HL-60 (cell line): Measurements from ENCODE around the gene PMEPA1.

Source experiments
- DNase-seq, 2 experiments: peaks; one replicate each; pipeline ENCODE4 v3.0.0-alpha.2; 2010 to 2020; ENCODE audit warnings: low read depth in 1 of 2, low spot score in 1 of 2
- H3K27ac ChIP-seq: fragments of 250-450 bp; sonication (Bioruptor Pico); replicated peaks from 2 replicates; pipeline ENCODE4 v1.5.1; 2020; ENCODE audit warnings: mild to moderate bottlenecking, moderate library complexity
- H3K27me3 ChIP-seq: fragments of 250-450 bp; sonication (Bioruptor Pico); 2 replicates; pipeline ENCODE4 v1.5.1; 2021; ENCODE audit warnings: mild to moderate bottlenecking, moderate library complexity; ENCODE audit not compliant: insufficient read depth, poor library complexity, severe bottlenecking
- H3K4me3 ChIP-seq: replicated peaks from 2 replicates; pipeline ENCODE4 v1.5.1; 2011; ENCODE audit warnings: mild to moderate bottlenecking, control low read depth, low read length; ENCODE audit not compliant: insufficient read depth
- GABPA ChIP-seq: IDR thresholded peaks from 2 replicates; pipeline ENCODE4 v1.6.1; 2012; ENCODE audit warnings: low read depth
- POLR2AphosphoS5 ChIP-seq: IDR thresholded peaks from 2 replicates; pipeline ENCODE4 v1.6.1; 2012; ENCODE audit warnings: low read depth
- SPI1 ChIP-seq: IDR thresholded peaks from 2 replicates; pipeline ENCODE4 v1.6.1; 2012; ENCODE audit warnings: low read depth, mild to moderate bottlenecking, borderline replicate concordance
- TF ChIP-seq, protein P1 (sequence below): IDR thresholded peaks from one replicate; pipeline ENCODE4 v1.5.1; 2011; ENCODE audit warnings: low read length, control low read depth, inconsistent platforms; ENCODE audit not compliant: insufficient read depth
- TF ChIP-seq, protein P2 (sequence below): IDR thresholded peaks from 2 replicates; pipeline ENCODE4 v1.6.1; 2012; ENCODE audit warnings: low read depth; ENCODE audit not compliant: insufficient replicate concordance

Gene PMEPA1

DNA sequence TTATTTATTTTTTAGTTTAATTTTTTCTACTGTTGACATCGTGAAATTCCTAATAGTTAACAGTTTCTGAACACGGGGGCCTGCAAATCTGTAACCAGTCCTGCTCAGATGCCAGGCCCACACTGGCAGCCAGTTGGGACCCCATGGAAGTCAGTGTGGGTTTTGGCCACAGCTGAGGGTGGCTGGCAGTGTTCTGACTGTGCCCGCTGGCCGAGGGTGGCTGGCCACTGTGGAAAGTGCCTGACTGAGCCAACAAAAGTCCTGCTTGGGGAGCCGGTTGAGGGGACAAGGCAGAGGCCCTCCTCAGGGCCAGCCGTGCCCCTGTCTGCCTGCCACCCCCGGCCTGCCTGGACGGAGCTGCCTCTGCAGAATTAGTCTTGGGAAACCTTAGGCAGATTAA lies 4.1 kb upstream of the PMEPA1 start:
- Histone ChIP-seq H3K27me3 (peaks cover 29% of the 10 kb centered on the region), H3K4me3 (no peak overlapping the region), H3K27ac (no peak overlapping the region)
- no peak for DNase-seq
- TF ChIP-seq GABPA (no peak), SPI1 (no peak), POLR2AphosphoS5 (no peak)
- TF ChIP-seq, protein P1, sequence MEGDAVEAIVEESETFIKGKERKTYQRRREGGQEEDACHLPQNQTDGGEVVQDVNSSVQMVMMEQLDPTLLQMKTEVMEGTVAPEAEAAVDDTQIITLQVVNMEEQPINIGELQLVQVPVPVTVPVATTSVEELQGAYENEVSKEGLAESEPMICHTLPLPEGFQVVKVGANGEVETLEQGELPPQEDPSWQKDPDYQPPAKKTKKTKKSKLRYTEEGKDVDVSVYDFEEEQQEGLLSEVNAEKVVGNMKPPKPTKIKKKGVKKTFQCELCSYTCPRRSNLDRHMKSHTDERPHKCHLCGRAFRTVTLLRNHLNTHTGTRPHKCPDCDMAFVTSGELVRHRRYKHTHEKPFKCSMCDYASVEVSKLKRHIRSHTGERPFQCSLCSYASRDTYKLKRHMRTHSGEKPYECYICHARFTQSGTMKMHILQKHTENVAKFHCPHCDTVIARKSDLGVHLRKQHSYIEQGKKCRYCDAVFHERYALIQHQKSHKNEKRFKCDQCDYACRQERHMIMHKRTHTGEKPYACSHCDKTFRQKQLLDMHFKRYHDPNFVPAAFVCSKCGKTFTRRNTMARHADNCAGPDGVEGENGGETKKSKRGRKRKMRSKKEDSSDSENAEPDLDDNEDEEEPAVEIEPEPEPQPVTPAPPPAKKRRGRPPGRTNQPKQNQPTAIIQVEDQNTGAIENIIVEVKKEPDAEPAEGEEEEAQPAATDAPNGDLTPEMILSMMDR: no peak
- TF ChIP-seq, protein P2, sequence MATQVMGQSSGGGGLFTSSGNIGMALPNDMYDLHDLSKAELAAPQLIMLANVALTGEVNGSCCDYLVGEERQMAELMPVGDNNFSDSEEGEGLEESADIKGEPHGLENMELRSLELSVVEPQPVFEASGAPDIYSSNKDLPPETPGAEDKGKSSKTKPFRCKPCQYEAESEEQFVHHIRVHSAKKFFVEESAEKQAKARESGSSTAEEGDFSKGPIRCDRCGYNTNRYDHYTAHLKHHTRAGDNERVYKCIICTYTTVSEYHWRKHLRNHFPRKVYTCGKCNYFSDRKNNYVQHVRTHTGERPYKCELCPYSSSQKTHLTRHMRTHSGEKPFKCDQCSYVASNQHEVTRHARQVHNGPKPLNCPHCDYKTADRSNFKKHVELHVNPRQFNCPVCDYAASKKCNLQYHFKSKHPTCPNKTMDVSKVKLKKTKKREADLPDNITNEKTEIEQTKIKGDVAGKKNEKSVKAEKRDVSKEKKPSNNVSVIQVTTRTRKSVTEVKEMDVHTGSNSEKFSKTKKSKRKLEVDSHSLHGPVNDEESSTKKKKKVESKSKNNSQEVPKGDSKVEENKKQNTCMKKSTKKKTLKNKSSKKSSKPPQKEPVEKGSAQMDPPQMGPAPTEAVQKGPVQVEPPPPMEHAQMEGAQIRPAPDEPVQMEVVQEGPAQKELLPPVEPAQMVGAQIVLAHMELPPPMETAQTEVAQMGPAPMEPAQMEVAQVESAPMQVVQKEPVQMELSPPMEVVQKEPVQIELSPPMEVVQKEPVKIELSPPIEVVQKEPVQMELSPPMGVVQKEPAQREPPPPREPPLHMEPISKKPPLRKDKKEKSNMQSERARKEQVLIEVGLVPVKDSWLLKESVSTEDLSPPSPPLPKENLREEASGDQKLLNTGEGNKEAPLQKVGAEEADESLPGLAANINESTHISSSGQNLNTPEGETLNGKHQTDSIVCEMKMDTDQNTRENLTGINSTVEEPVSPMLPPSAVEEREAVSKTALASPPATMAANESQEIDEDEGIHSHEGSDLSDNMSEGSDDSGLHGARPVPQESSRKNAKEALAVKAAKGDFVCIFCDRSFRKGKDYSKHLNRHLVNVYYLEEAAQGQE: no peak

DNA sequence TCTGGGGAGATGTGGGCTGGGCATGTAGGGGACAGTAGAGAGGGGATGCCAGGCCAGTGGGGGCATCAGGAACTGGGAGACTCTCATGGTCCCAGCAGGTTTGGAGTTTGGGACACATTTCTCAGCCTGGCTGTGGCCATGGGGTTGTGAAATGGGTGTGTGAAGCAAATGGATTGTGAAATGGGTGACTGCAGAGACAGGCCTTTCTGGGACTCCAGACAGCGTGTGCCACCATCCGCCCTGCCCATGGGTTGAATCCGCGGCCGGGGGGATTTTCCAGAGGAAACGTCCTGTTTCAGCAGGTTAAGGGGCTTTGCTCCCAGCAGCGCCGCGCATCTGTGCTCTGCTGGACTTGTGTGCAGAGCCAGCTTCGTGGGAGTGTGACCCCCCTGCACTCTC lies 3.7 kb upstream of the PMEPA1 start:
- Histone ChIP-seq H3K27me3 (peaks cover 29% of the 10 kb centered on the region), H3K4me3 (no peak overlapping the region), H3K27ac (no peak overlapping the region)
- DNase-seq: peak in 1 of 2 experiments; percentile 61
- no peak for TF ChIP-seq SPI1
- no peak for TF ChIP-seq POLR2AphosphoS5
- TF ChIP-seq, protein P2: no peak
- TF ChIP-seq, protein P1: no peak
- TF ChIP-seq GABPA: no peak

DNA sequence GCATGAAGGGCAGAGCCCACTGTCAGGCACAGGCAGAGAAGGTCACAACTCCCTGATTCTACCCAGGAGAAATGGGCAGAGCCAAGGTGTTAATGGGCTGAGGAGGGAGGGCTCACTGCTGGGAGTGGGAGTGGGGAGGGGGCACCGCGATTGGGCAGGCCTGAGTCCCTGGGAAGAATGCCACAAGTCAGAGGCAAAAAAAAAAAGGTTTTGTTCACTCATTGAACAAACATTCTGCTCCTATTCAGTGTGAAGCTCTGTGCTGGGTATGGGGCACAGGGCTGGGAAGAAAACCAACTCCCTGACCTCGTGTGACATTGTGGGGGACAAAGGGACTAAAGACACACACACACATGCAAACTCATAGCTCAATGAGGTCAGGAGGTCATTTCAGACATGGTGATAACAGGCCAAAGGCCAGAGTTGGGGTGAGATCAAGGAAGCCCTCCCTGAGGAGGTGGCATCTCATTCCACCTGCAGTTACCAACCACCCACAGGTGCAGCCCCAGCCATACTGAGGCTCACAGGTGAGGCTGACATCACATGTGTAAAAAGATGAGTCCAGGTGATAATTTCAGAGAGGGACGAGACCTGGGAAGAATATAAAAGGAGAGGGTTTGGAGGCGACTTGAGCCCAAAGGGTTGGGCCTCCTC lies 3.2 kb upstream of the PMEPA1 start:
- H3K4me3 ChIP-seq: no peak overlapping the region
- DNase-seq: no peak
- H3K27ac ChIP-seq: no peak overlapping the region
- no peak for TF ChIP-seq GABPA
- TF ChIP-seq, protein P1: no peak
- TF ChIP-seq, protein P2: no peak
- no peak for TF ChIP-seq POLR2AphosphoS5
- no peak for TF ChIP-seq SPI1
- H3K27me3 ChIP-seq: peaks cover 32% of the 10 kb centered on the region
